HG03571 (cell line): ENCODE measurements around the gene ETNK1.
A peak's percentile ranks its signal among the peaks of the same experiment; 100 is the strongest.
"Not testable (repeated sequence)": the region's sequence is repeated elsewhere in the genome, so short reads cannot be mapped to it uniquely, and the experiment has no call there.

ENCODE experiments used
- ATAC-seq: cut with Tn5 transposase; IDR thresholded peaks from one replicate; pipeline ENCODE4 v1.9.1; 2021; ENCODE audit not compliant: unreplicated experiment

Gene ETNK1

GRCh38 chr12:22624870-22625761, at the start of gene ETNK1:
Gene ETNK1 (plus strand): TSS chr12:22625171. CDS start chr12:22625431, 260 bp downstream.
- ATAC-seq: peak; percentile 99

GRCh38 chr12:22576065-22576464, 48.9 kb upstream of the ETNK1 start:
- ATAC-seq: no peak

- no peak for ATAC-seq
Observed at GRCh38 chr12:22576473-22576872, 48.5 kb upstream of the ETNK1 start.

- ATAC-seq: no peak
Observed at GRCh38 chr12:22577667-22578066, 47.3 kb upstream of the ETNK1 start.

- no peak for ATAC-seq
Observed at GRCh38 chr12:22578328-22578727, 46.6 kb upstream of the ETNK1 start.

GRCh38 chr12:22588817-22589216, 36.2 kb upstream of the ETNK1 start:
- no peak for ATAC-seq

- ATAC-seq: no peak
Observed at GRCh38 chr12:22593864-22594263, 31.1 kb upstream of the ETNK1 start.

- ATAC-seq: not testable (repeated sequence)
Observed at GRCh38 chr12:22597539-22597938, 27.4 kb upstream of the ETNK1 start.

- no peak for ATAC-seq
Observed at GRCh38 chr12:22598141-22598762, 26.7 kb upstream of the ETNK1 start.

- ATAC-seq: no peak
Observed at GRCh38 chr12:22598763-22599161, 26.2 kb upstream of the ETNK1 start.

GRCh38 chr12:22600181-22600580, 24.8 kb upstream of the ETNK1 start:
- ATAC-seq: no peak

- no peak for ATAC-seq
Observed at GRCh38 chr12:22609501-22609900, 15.5 kb upstream of the ETNK1 start.

GRCh38 chr12:22610131-22610530, 14.8 kb upstream of the ETNK1 start:
- no peak for ATAC-seq

- not testable (repeated sequence) for ATAC-seq
Observed at GRCh38 chr12:22612822-22613221, 12.1 kb upstream of the ETNK1 start.

- ATAC-seq: no peak
Observed at GRCh38 chr12:22615963-22616501, 8.9 kb upstream of the ETNK1 start.

GRCh38 chr12:22617630-22618029, 7.3 kb upstream of the ETNK1 start:
- ATAC-seq: no peak

- ATAC-seq: no peak
Observed at GRCh38 chr12:22624548-22624869, 462 bp upstream of the ETNK1 start.

GRCh38 chr12:22625762-22626294, 857 bp downstream of the ETNK1 start:
- peak; percentile 2 for ATAC-seq

GRCh38 chr12:22626406-22626805, 1.4 kb downstream of the ETNK1 start:
- peak; percentile 35 for ATAC-seq

GRCh38 chr12:22627371-22627770, 2.4 kb downstream of the ETNK1 start:
- no peak for ATAC-seq

GRCh38 chr12:22628228-22628627, 3.3 kb downstream of the ETNK1 start:
- ATAC-seq: no peak
